Fibroblast of the aortic adventitia (primary cell): ENCODE measurements around the gene GINM1. TPM values are rescaled to one million over a fixed set of nuclear protein-coding genes. Genes with fewer than 3 reads are reported as not detected.

ENCODE experiments used
- DNase-seq: peaks from one replicate; pipeline ENCODE4 v3.0.0-alpha.2; 2010; ENCODE audit warnings: low read depth
- H3K4me3 ChIP-seq: 2 replicates; pipeline ENCODE4 v1.5.1; 2011; ENCODE audit warnings: low read depth, mild to moderate bottlenecking, control low read depth, low read length, moderate library complexity
- CTCF ChIP-seq: IDR thresholded peaks from 2 replicates; pipeline ENCODE4 v1.5.1; 2011; ENCODE audit warnings: mild to moderate bottlenecking, low read length, control low read depth, inconsistent platforms; ENCODE audit not compliant: insufficient read depth
- small RNA-seq: library from RNA; depleted of rRNA; stranded (forward); fragments of <200 nt; gene quantifications from one replicate; pipeline ENCODE3, GENCODE V24; 2012
- total RNA-seq: library from RNA; depleted of rRNA; stranded (reverse); fragments of >200 nt; gene quantifications from 2 replicates; pipeline ENCODE4 v1.2.3, GENCODE V29; 2012; ENCODE audit warnings: low replicate concordance

GINM1 gene
- total RNA-seq, 1 donor, result 63.4 TPM

GRCh38 chr6:149627672-149628071 lies 61.5 kb downstream of the GINM1 start:
- no peak for TF ChIP-seq CTCF
- DNase-seq, result no peak
- H3K4me3 ChIP-seq, result no peak overlapping the region

- TF ChIP-seq CTCF, result no peak
- no peak overlapping the region for H3K4me3 ChIP-seq
- no peak for DNase-seq
Observed at GRCh38 chr6:149628875-149629510, 62.8 kb downstream of the GINM1 start.

- no peak for TF ChIP-seq CTCF
Observed at GRCh38 chr6:149634315-149634714, 68.1 kb downstream of the GINM1 start.

GRCh38 chr6:149636124-149636523 lies 69.9 kb downstream of the GINM1 start:
- no peak overlapping the region for H3K4me3 ChIP-seq
- TF ChIP-seq CTCF, result no peak
- DNase-seq, result peak; percentile 49

More at GRCh38 chr6:149634315-149634714, 68.1 kb downstream of the GINM1 start:
- DNase-seq, result no peak
- H3K4me3 ChIP-seq, result no peak overlapping the region

Small RNA genes lying within 50 kb of the gene (small RNA-seq; reads per million reads assigned to genes)
- gene RF00019 (not detected), gene RF00410 (not detected), gene RNU7-3P (not detected)

Other genes starting within 250 kb of the GINM1 start
- gene TAB2, start 248.7 kb upstream of the GINM1 start, total RNA-seq, result 20.2 and 40.0 TPM in 2 replicates
- 3.8 TPM in 1 of 2 replicates, not detected in the other for gene SUMO4, start 166.1 kb upstream of the GINM1 start, total RNA-seq
- 0.09 TPM in 1 of 2 replicates, not detected in the other for gene ZC3H12D, start 81.4 kb upstream of the GINM1 start, total RNA-seq
- gene PPIL4, start 20.3 kb upstream of the GINM1 start, total RNA-seq, result 36.1 and 46.0 TPM in 2 replicates
- 26.7 and 32.3 TPM in 2 replicates for gene KATNA1, start 82.3 kb downstream of the GINM1 start, total RNA-seq
- 10.1 and 33.4 TPM in 2 replicates for gene LATS1, start 151.7 kb downstream of the GINM1 start, total RNA-seq
- 20.6 and 45.6 TPM in 2 replicates for gene NUP43, start 180.2 kb downstream of the GINM1 start, total RNA-seq
- 44.1 and 117 TPM in 2 replicates for gene PCMT1, start 183.4 kb downstream of the GINM1 start, total RNA-seq